ENCODE results near the gene TBPL2.

- TF ChIP-seq POLR2A (IDR thresholded peaks at IDR 0.05): no peak
- TF ChIP-seq, protein P1, sequence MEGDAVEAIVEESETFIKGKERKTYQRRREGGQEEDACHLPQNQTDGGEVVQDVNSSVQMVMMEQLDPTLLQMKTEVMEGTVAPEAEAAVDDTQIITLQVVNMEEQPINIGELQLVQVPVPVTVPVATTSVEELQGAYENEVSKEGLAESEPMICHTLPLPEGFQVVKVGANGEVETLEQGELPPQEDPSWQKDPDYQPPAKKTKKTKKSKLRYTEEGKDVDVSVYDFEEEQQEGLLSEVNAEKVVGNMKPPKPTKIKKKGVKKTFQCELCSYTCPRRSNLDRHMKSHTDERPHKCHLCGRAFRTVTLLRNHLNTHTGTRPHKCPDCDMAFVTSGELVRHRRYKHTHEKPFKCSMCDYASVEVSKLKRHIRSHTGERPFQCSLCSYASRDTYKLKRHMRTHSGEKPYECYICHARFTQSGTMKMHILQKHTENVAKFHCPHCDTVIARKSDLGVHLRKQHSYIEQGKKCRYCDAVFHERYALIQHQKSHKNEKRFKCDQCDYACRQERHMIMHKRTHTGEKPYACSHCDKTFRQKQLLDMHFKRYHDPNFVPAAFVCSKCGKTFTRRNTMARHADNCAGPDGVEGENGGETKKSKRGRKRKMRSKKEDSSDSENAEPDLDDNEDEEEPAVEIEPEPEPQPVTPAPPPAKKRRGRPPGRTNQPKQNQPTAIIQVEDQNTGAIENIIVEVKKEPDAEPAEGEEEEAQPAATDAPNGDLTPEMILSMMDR (IDR thresholded peaks at IDR 0.05 in 4 of 5, conservative IDR thresholded peaks at IDR 0.05 in 1 of 5): no peak
Measured at GRCh38 chr14:55414551-55414950, 25.9 kb downstream of the TBPL2 start.
